Measurements from ENCODE around the gene OR1F1.
A peak's percentile ranks its signal among the peaks of the same experiment; 100 is the strongest.
"Not testable (repeated sequence)": the region's sequence is repeated elsewhere in the genome, so short reads cannot be mapped to it uniquely, and the experiment has no call there.

OR1F1 gene

GRCh38 chr16:3187798-3188674, at the start of gene OR1F1:
Gene OR1F1, plus strand, starts transcription at chr16:3188204.
- DNase-seq = peak; percentile 94

- DNase-seq = no peak
These were observed 49.7 kb upstream of the OR1F1 start for GRCh38 chr16:3138342-3138741.

GRCh38 chr16:3138823-3139426, 49.1 kb upstream of the OR1F1 start:
- no peak for DNase-seq

DNA sequence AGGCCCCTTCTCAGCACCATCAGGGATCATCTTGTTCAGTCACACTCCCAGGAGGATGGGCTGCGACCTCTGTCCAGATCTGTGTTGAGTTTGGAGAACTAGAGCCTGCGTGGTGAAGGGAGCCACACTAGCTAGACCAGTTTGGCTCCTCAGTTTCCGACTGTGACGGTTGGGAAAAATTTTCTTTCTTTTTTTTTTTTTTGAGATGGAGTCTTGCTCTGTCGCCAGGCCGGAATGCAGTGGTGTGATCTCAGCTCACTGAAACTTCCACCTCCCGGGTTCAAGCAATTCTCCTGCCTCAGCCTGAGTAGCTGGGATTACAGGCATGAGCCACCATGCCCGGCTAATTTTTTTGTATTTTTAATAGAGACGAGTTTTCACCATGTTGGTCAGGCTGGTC, 48.4 kb upstream of the OR1F1 start:
- not testable (repeated sequence) for DNase-seq

DNA sequence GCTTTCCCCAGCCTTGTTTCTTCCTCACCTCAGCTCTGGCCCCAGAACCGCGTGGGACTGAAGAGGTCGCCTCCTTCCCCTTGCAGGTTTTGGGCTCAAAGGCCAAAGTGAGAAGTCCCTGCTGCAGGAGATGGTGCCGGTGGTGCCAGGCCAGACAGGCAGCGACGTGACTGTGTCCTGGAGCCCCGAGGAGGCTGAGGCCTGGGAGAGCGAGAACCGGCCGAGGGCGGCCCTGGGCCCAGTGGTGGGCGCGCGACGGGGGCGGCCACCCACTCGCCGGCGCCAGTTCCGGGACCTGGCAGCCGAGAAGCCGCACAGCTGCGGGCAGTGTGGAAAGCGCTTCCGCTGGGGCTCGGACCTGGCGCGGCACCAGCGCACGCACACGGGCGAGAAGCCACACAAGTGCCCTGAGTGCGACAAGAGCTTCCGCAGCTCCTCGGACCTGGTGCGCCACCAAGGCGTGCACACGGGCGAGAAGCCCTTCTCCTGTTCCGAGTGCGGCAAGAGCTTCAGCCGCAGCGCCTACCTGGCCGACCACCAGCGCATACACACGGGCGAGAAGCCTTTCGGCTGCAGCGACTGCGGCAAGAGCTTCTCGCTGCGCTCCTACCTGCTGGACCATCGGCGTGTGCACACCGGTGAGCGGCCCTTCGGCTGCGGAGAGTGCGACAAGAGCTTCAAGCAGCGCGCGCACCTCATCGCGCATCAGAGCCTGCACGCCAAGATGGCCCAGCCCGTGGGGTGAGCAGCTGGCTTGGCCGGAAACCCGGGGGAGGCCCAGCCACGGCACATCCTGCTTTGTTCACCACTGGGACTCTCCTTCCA, 47.2 kb upstream of the OR1F1 start:
- no peak for DNase-seq

- DNase-seq = no peak
These were observed 46.2 kb upstream of the OR1F1 start for GRCh38 chr16:3141781-3142311.

DNA sequence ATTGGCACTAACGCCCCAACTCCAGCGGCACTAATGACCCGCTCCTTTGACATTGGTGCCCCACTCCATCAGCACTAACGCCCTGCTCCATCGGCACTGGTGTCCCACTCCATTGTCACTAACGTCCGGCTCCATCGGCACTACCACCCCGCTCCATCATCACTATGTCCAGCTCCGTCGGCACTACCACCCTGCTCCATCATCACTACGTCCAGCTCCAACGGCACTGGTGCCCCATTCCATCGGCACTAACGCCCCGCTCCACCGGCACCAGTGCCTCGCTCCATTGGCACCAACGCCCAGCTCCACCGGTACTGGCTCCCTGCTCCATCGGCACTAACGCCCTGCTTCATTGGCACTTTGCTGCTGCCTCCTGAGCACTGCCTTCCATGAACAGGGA, 45.7 kb upstream of the OR1F1 start:
- no peak for DNase-seq

- DNase-seq = no peak
These were observed 45.2 kb upstream of the OR1F1 start for GRCh38 chr16:3142770-3143169.

DNA sequence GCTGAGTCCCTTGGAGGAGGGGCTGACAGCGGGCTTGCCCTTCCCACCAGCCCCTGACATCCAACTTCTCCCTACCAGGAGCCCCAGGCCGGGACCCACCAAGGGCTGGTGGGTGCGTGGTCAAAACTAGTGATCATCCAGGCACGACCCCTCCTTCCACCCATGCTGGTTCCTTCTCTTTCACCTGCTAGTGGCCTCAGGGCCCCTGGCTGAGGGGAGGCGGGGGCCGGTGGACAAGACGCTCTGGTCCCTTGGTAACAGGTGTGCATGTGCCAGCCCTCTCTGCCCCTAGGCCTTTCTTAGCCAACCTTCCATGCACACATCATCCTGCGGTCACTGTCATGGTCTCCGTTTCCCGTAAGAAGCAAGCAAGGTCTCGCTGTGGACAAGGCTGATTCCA, 44.8 kb upstream of the OR1F1 start:
- DNase-seq = no peak

DNA sequence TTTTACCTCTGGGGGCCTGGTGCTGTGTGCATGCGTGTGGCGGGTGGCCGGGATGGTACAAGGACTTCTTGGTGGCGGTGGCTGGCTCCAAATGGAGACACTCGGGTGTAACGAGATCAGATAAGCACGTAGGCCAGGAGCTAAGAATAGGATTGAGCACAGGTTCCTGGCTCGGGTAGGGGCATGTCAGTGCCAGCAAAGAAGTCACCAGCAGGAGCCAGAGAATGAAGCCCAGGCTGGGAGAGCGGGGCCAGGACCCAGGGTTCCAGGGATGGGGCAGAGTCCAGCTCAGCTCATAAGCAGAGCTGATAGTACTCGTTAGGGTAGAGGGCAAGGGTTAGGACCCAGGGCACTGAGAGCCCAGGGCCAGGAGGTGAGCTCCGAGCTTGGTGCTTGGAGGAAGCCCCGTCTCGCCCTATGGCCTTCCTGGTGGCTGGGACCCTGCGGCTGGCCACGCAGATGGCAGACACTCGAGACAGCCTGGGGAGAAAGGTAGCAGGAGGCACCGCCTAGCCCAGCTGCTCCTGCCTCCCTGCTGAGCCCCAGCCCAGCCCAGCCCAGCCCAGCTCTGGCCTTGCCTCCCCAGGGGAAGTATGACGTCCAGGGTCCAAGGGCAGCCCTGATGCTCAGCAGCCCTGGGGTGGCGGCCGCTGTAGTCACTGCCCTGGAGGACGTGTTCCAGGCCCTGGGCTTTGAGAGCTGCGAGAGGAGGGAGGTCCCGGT, 44.2 kb upstream of the OR1F1 start:
- DNase-seq = no peak

DNA sequence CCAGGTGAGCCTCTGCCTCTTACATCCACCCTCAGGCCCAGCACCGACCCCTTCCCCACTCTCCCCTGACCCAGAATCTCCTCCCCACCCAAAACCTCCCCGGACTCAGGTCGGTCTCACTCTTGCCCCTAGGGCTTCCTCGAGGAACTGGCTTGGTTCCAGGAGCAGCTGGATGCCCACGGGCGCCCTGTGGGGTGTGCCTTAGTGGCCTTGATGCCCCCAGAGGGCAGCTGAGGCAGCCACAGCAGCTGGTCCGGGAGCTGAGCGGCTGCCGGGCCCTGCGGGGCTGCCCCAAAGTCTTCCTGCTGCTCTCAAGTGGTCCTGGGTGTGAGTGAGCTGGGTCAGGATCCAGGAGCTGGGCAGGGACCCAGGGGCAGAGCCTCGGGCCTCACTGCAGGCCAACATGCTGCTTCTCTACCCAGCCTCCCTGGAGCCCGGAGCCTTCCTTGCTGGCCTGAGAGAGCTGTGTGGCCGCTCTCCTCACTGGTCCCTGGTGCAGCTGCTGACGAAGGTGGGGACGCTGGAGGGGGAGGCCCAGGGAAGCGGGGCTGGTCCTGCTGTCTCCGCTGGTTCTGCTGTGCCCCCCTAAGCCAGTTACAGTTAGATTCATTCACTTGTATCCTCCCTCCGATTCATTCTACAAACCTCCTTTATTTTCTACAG, 43.6 kb upstream of the OR1F1 start:
- DNase-seq = no peak

- DNase-seq = no peak
These were observed 42.9 kb upstream of the OR1F1 start for GRCh38 chr16:3145151-3145550.

DNA sequence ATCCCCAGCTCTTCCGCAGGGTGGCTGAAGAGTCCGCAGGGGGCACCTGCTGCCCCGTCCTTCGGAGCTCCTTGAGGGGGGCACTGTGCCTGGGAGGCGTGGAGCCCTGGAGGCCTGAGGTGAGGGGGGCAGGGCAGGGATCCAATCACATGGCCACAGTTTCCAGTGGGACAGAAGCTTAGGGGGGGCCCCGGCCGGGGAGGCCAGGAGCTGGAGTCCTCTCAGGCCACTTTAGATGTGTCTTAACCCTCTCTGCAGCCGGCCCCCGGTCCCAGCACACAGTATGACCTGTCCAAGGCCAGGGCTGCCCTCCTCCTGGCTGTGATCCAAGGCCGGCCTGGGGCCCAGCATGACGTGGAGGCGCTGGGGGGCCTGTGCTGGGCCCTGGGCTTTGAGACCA, 42.3 kb upstream of the OR1F1 start:
- no peak for DNase-seq

GRCh38 chr16:3147046-3147756, 40.8 kb upstream of the OR1F1 start:
- no peak for DNase-seq

DNA sequence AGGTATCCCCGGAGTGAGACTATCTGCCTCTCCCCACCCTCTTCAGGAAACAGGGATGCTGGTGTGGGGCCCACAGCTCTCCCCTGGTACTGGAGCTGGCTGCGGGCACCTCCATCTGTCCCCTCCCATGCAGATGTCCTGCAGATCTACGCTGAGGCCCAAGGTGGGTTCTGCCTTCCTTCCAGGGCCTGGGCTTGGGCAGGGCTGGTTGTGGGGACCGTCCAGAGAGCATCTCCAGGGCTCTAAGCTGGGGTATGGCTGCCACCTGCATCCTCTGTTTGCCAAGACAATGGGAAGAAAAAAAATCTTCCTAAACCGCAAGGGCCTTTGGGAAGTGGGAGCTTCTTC, 40.3 kb upstream of the OR1F1 start:
- no peak for DNase-seq

- DNase-seq = no peak
These were observed 39.5 kb upstream of the OR1F1 start for GRCh38 chr16:3148256-3149192.

DNA sequence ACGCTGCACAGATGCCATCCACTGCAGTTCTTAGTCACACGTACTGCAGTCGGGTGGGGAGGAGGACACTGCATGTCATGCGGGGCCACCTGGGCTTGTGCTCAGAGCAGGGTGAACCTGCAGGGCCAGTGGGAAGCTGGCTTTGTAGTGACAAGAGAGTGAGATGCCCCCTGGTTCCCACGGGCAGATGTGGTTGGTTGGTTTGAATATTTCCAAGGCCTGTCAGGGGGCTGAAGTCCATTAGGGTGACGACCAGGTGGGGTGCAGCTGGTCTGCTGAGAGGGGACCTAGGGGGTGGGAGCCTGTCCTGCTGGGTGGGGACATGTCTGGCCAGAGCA, 38.8 kb upstream of the OR1F1 start:
- no peak for DNase-seq

DNA sequence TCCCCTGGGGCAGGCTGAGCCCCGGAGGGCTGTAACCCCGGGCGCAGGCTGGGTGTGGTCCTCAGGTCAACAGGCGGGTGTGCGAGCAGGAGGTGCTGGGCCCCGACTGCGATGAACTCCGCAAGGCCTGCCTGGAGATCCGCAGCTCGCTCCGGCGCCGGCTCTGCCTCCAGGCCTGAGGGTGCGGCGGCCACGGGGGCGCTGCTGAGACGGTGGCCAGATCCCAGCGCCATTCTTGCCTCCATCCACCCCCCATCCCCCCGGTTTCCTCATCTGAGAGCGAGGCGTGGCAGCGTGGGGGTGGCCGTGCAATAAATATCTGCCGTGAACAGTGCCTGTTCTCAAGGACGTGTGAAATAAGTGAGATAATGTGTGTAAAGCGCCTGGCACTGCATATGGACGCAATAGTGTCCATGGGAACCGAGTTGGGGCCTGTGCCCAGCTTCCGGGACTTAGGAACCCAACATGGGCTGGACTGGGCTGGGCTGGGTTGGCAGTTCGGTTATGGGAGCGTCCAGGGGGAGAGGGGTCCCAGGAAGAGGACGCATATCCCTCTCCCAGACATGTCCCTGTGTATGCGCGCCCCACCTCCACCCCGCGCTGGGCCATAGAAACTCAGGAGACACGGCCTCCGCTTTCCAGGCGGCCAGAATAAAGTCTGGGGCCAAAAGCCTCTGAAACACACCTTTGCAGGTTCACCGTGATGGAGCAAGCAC, 38.2 kb upstream of the OR1F1 start:
- DNase-seq = peak; percentile 73

GRCh38 chr16:3150346-3151218, 37.4 kb upstream of the OR1F1 start:
- DNase-seq = peak; percentile 99
